Astrocyte of the cerebellum (primary cell): Measurements from ENCODE around the gene CDK5R2.

ENCODE experiments used
- DNase-seq: peaks from one replicate; pipeline ENCODE4 v3.0.0-alpha.2; 2011; ENCODE audit warnings: low read depth
- H3K4me3 ChIP-seq: 2 replicates; pipeline ENCODE4 v1.5.1; 2011; ENCODE audit warnings: mild to moderate bottlenecking, low read depth, low read length, moderate library complexity
- CTCF ChIP-seq: IDR thresholded peaks from 2 replicates; pipeline ENCODE4 v1.5.1; 2012; ENCODE audit warnings: low read length, low read depth, moderate library complexity, mild to moderate bottlenecking; ENCODE audit errors: missing control alignments
- in situ Hi-C: cut with HindIII; loops from 2 replicates; pipeline ENCODE4 v1.10.0; 2017; ENCODE audit warnings: low sequenced_read_pairs

CDK5R2 gene

GRCh38 chr2:218992196-218992595, 32.7 kb downstream of the CDK5R2 start:
- in situ Hi-C loops: no loop called here
- no peak overlapping the region for H3K4me3 ChIP-seq
- no peak for DNase-seq
- no peak for TF ChIP-seq CTCF

- TF ChIP-seq CTCF: no peak
- DNase-seq: no peak
- in situ Hi-C loops: no loop called here
- H3K4me3 ChIP-seq: no peak overlapping the region
These were observed 33.4 kb downstream of the CDK5R2 start for GRCh38 chr2:218992703-218993344.

- in situ Hi-C loops: no loop called here
- H3K4me3 ChIP-seq: peak within 1 kb of the TSS; percentile 26
- no peak for DNase-seq
These were observed 34.2 kb downstream of the CDK5R2 start, which contains the start of gene CRYBA2 for GRCh38 chr2:218993345-218994315. Gene CRYBA2, minus strand, starts transcription at chr2:218993422. Its CDS starts 246 bp downstream, at chr2:218993176.

GRCh38 chr2:218995561-218995960, 36.1 kb downstream of the CDK5R2 start:
- TF ChIP-seq CTCF: no peak
- in situ Hi-C loops: no loop called here
- no peak overlapping the region for H3K4me3 ChIP-seq
- DNase-seq: no peak

More at GRCh38 chr2:218993345-218994315, 34.2 kb downstream of the CDK5R2 start, which contains the start of gene CRYBA2:
- no peak for TF ChIP-seq CTCF

GRCh38 chr2:218995972-218996711, 36.7 kb downstream of the CDK5R2 start:
- TF ChIP-seq CTCF: peak; percentile 81
- in situ Hi-C loops: no loop called here
- peak overlapping the region; percentile 1 for H3K4me3 ChIP-seq
- peak; percentile 12 for DNase-seq

DNA sequence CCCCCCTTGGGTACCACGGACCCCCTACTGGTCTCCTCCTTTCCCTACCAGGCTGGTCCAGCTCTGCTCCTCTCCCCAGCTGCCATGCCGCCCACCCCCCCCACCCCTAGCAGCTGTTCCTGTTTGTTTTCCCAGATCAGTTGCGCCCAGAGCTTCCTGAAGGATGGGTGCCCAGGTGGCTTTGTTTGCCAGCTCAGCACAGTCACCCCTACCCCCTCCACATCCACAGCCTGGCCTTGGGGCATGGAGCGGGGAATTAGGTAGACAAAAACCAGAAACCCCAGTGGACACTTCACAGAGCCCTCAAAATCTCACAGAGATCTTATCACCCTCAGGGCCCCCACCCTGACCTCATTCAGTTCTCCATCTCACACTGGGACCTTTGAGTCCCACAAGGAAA, 37.5 kb downstream of the CDK5R2 start:
- no peak overlapping the region for H3K4me3 ChIP-seq
- in situ Hi-C loops: no loop called here
- no peak for TF ChIP-seq CTCF
- no peak for DNase-seq
